Pulmonary artery endothelial cell (primary cell): ENCODE results near the gene DNAH10. TPM values are rescaled to one million over a fixed set of nuclear protein-coding genes. Genes with fewer than 3 reads are reported as not detected.

ENCODE experiments used
- DNase-seq: peaks from one replicate; pipeline ENCODE4 v3.0.0-alpha.2; 2011; ENCODE audit warnings: low read depth, low spot score
- total RNA-seq: library from RNA; depleted of rRNA; stranded (reverse); fragments of >200 nt; gene quantifications from 2 replicates; pipeline ENCODE4 v1.2.3, GENCODE V29; 2014

The DNAH10 gene
- under 0.01 TPM in 2 replicates for total RNA-seq

GRCh38 chr12:123761841-123762714, at the start of gene DNAH10:
TSS of gene DNAH10 (plus strand) at chr12:123762301. CDS start at chr12:123762337, 36 bp downstream.
- DNase-seq: no peak

GRCh38 chr12:123712780-123713319, 49.3 kb upstream of the DNAH10 start:
- DNase-seq: no peak

- no peak for DNase-seq
Observed at GRCh38 chr12:123713398-123713797, 48.7 kb upstream of the DNAH10 start.

- no peak for DNase-seq
Observed at GRCh38 chr12:123713823-123714585, 48.1 kb upstream of the DNAH10 start.

- DNase-seq: no peak
Observed at GRCh38 chr12:123715195-123715594, 46.9 kb upstream of the DNAH10 start.

GRCh38 chr12:123717350-123717749, 44.8 kb upstream of the DNAH10 start:
- DNase-seq: no peak

GRCh38 chr12:123720141-123720814, 41.8 kb upstream of the DNAH10 start:
- no peak for DNase-seq

GRCh38 chr12:123721245-123721644, 40.9 kb upstream of the DNAH10 start:
- DNase-seq: no peak

GRCh38 chr12:123723011-123723410, 39.1 kb upstream of the DNAH10 start:
- no peak for DNase-seq

- no peak for DNase-seq
Observed at GRCh38 chr12:123723765-123724164, 38.3 kb upstream of the DNAH10 start.

GRCh38 chr12:123726244-123726643, 35.9 kb upstream of the DNAH10 start:
- DNase-seq: no peak

- DNase-seq: no peak
Observed at GRCh38 chr12:123726962-123727361, 35.1 kb upstream of the DNAH10 start.

- DNase-seq: no peak
Observed at GRCh38 chr12:123727878-123728277, 34.2 kb upstream of the DNAH10 start.

GRCh38 chr12:123731596-123731995, 30.5 kb upstream of the DNAH10 start:
- DNase-seq: no peak

- DNase-seq: no peak
Observed at GRCh38 chr12:123732251-123732650, 29.9 kb upstream of the DNAH10 start.

GRCh38 chr12:123733229-123733628, 28.9 kb upstream of the DNAH10 start:
- DNase-seq: no peak

GRCh38 chr12:123734268-123734667, 27.8 kb upstream of the DNAH10 start:
- DNase-seq: no peak

- no peak for DNase-seq
Observed at GRCh38 chr12:123741937-123742572, 20.0 kb upstream of the DNAH10 start.

- no peak for DNase-seq
Observed at GRCh38 chr12:123743002-123743401, 19.1 kb upstream of the DNAH10 start.

- no peak for DNase-seq
Observed at GRCh38 chr12:123744836-123745235, 17.3 kb upstream of the DNAH10 start.

- no peak for DNase-seq
Observed at GRCh38 chr12:123747309-123747708, 14.8 kb upstream of the DNAH10 start.
